GM12874 (cell line): Measurements from ENCODE around the gene NR2C2.

Experiments used
- CTCF ChIP-seq: IDR thresholded peaks from 2 replicates; pipeline ENCODE4 v1.5.1; 2011; ENCODE audit warnings: low read depth, mild to moderate bottlenecking, control low read depth, low read length, moderate library complexity; ENCODE audit not compliant: insufficient read depth

Gene NR2C2

GRCh38 chr3:14923476-14923875 is 23.9 kb upstream of the NR2C2 start:
- no peak for TF ChIP-seq CTCF

- TF ChIP-seq CTCF: peak; percentile 69
These were observed 21.4 kb upstream of the NR2C2 start for GRCh38 chr3:14925729-14926591.

GRCh38 chr3:14926592-14926991 is 20.8 kb upstream of the NR2C2 start:
- TF ChIP-seq CTCF: no peak

GRCh38 chr3:14927308-14927707 is 20.1 kb upstream of the NR2C2 start:
- no peak for TF ChIP-seq CTCF

- no peak for TF ChIP-seq CTCF
These were observed 17.9 kb upstream of the NR2C2 start for GRCh38 chr3:14929310-14930074.

GRCh38 chr3:14933820-14934425 is 13.5 kb upstream of the NR2C2 start:
- no peak for TF ChIP-seq CTCF

- no peak for TF ChIP-seq CTCF
These were observed 11.6 kb upstream of the NR2C2 start for GRCh38 chr3:14935592-14936345.
